Measurements from ENCODE around the gene PRR29. TPM values are rescaled to one million over a fixed set of nuclear protein-coding genes. Genes with fewer than 3 reads are reported as not detected.

PRR29 gene
- total RNA-seq, 1 experiment from 2014 or later = not detected

DNA sequence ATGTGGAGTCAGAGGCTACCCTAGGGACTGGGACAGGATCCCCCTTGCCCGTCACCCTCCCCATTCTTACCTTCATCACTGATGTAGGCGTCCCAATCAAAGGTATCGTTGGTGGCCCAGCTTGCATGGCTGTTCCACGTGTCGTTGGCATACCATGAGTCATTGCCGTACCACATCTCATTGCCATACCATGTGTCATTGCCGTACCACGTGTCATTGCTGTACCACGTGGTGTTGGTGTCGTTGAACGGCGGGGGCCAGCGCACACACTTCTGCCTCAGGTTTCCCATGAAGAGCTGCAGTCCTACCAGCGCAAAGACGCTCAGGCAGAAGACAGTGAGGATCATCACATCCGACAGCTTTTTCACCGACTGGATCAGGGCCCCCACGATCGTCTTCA is 30.2 kb upstream of the PRR29 start:
- ChIA-PET POLR2A (no interaction called here), CTCF (interaction anchor here (1.1 to 1.5 kb wide), 2 partner anchors 17 to 22 kb away, joined by 4 to 5 read pairs; no protein-coding TSS in a partner anchor)
- no peaks in the 10 kb centered on the region for H3K9me3 Mint-ChIP-seq (ENCODE audit: unreplicated experiment)
- no peaks in the 10 kb centered on the region for H3K27me3 Mint-ChIP-seq (ENCODE audit: insufficient read depth, unreplicated experiment)
- H3K27ac Mint-ChIP-seq (ENCODE audit: low read depth, unreplicated experiment) = no peak overlapping the region
- no peak for DNase-seq (ENCODE audit: unreplicated experiment)
- no TSS peak for BruUV-seq (replicated peaks)
- H3K4me1 Mint-ChIP-seq (ENCODE audit: insufficient read depth, unreplicated experiment) = no peaks in the 10 kb centered on the region
- TF ChIP-seq CTCF (IDR thresholded peaks at IDR 0.05; ENCODE audit: unreplicated experiment) = no peak
- intact Hi-C loops (cut with micrococcal nuclease) = no loop called here
- no peaks in the 10 kb centered on the region for H3K36me3 Mint-ChIP-seq (ENCODE audit: insufficient read depth, unreplicated experiment)
- H3K4me3 Mint-ChIP-seq (ENCODE audit: unreplicated experiment) = no peak overlapping the region

DNA sequence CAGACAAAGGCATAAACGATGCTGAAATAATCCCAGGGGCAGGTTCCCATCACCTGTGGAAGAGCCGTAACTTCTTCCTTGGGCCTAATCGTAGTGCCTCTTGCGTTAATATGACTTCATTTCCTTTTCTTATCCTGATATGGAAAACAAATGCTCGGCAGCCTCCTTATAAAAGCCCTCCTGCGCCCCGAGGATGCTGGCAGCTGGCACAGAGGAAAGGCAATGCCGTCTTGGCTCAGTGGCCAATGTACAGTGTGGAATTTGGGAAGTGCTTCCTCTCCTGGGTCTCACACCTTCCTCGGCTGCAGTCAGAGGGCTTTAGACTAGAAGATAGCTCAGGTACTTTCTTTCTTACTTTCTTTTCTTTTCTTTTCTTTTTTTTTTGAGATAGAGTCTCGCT is 28.9 kb upstream of the PRR29 start:
- CTCF ChIA-PET = interaction anchor here (0.7 to 1.1 kb wide), 2 partner anchors 47 to 89 kb away, joined by 3 to 4 read pairs; no protein-coding TSS in a partner anchor
- POLR2A ChIA-PET = no interaction called here

GRCh38 chr17:63972796-63973195 is 25.4 kb upstream of the PRR29 start, which contains the start of gene SCN4A:
Gene SCN4A (minus strand): TSS chr17:63972918. CDS start chr17:63972841, 77 bp downstream.
- peaks cover 20% of the 10 kb centered on the region for H3K4me1 Mint-ChIP-seq (ENCODE audit: insufficient read depth, unreplicated experiment)
- CTCF ChIA-PET = no interaction called here
- no TSS peak for BruUV-seq (replicated peaks)
- H3K36me3 Mint-ChIP-seq (ENCODE audit: insufficient read depth, unreplicated experiment) = no peaks in the 10 kb centered on the region
- H3K27me3 Mint-ChIP-seq (ENCODE audit: insufficient read depth, unreplicated experiment) = no peaks in the 10 kb centered on the region
- no peaks in the 10 kb centered on the region for H3K9me3 Mint-ChIP-seq (ENCODE audit: unreplicated experiment)
- no peak within 1 kb of the TSS for H3K4me3 Mint-ChIP-seq (ENCODE audit: unreplicated experiment)
- POLR2A ChIA-PET = no interaction called here
- DNase-seq (ENCODE audit: unreplicated experiment) = no peak
- intact Hi-C loops (cut with micrococcal nuclease) = no loop called here
- TF ChIP-seq CTCF (IDR thresholded peaks at IDR 0.05; ENCODE audit: unreplicated experiment) = no peak
- no peak within 1 kb of the TSS for H3K27ac Mint-ChIP-seq (ENCODE audit: low read depth, unreplicated experiment)

More for the DNA sequence above, 28.9 kb upstream of the PRR29 start:
- no peak for DNase-seq (ENCODE audit: unreplicated experiment)
- Mint-ChIP-seq H3K36me3 (ENCODE audit: insufficient read depth, unreplicated experiment) (no peaks in the 10 kb centered on the region), H3K27ac (ENCODE audit: low read depth, unreplicated experiment) (no peak overlapping the region), H3K4me3 (ENCODE audit: unreplicated experiment) (no peak overlapping the region), H3K9me3 (ENCODE audit: unreplicated experiment) (no peaks in the 10 kb centered on the region), H3K4me1 (ENCODE audit: insufficient read depth, unreplicated experiment) (peaks cover 9% of the 10 kb centered on the region), H3K27me3 (ENCODE audit: insufficient read depth, unreplicated experiment) (no peaks in the 10 kb centered on the region)
- intact Hi-C loops (cut with micrococcal nuclease) = no loop called here
- TF ChIP-seq CTCF (IDR thresholded peaks at IDR 0.05; ENCODE audit: unreplicated experiment) = no peak
- BruUV-seq (replicated peaks) = no TSS peak

DNA sequence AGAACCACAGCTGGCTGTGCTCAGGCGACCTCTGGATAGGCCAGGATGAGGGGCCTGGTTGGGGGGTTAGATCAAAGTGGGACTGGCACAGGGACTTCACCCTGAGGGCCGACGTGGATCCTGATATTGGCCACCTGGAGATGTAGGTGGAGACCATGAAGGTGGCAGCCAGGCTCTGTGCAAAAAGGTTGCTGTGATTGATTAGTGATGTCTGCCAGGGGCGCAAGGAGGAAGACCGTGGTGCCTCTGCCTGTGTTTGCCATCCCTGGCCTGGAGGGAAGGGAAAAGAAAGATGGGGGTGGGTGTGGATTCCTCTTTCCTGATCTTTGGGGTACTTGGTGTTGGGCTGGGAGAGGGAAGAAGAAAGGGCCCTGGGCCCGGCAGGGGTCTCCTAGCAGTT is 24.9 kb upstream of the PRR29 start:
- H3K27me3 Mint-ChIP-seq (ENCODE audit: insufficient read depth, unreplicated experiment) = no peaks in the 10 kb centered on the region
- no peak overlapping the region for H3K27ac Mint-ChIP-seq (ENCODE audit: low read depth, unreplicated experiment)
- no TSS peak for BruUV-seq (replicated peaks)
- H3K4me3 Mint-ChIP-seq (ENCODE audit: unreplicated experiment) = no peak overlapping the region
- no peaks in the 10 kb centered on the region for H3K36me3 Mint-ChIP-seq (ENCODE audit: insufficient read depth, unreplicated experiment)
- POLR2A ChIA-PET = no interaction called here
- intact Hi-C loops (cut with micrococcal nuclease) = no loop called here
- DNase-seq (ENCODE audit: unreplicated experiment) = no peak
- H3K4me1 Mint-ChIP-seq (ENCODE audit: insufficient read depth, unreplicated experiment) = peaks cover 20% of the 10 kb centered on the region
- H3K9me3 Mint-ChIP-seq (ENCODE audit: unreplicated experiment) = no peaks in the 10 kb centered on the region
- no peak for TF ChIP-seq CTCF (IDR thresholded peaks at IDR 0.05; ENCODE audit: unreplicated experiment)
- CTCF ChIA-PET = interaction anchor here (1.3 kb wide), 1 partner anchor 21 kb away, joined by 4 read pairs; no protein-coding TSS in a partner anchor
